ENCODE data around the gene SLC25A6. TPM values are rescaled to one million over a fixed set of nuclear protein-coding genes. Genes with fewer than 3 reads are reported as not detected.
"Not testable (repeated sequence)": the region's sequence is repeated elsewhere in the genome, so short reads cannot be mapped to it uniquely, and the experiment has no call there.

The SLC25A6 gene
- total and polyA plus RNA-seq, 9 donors: 137 to 720 (median 643) TPM

DNA sequence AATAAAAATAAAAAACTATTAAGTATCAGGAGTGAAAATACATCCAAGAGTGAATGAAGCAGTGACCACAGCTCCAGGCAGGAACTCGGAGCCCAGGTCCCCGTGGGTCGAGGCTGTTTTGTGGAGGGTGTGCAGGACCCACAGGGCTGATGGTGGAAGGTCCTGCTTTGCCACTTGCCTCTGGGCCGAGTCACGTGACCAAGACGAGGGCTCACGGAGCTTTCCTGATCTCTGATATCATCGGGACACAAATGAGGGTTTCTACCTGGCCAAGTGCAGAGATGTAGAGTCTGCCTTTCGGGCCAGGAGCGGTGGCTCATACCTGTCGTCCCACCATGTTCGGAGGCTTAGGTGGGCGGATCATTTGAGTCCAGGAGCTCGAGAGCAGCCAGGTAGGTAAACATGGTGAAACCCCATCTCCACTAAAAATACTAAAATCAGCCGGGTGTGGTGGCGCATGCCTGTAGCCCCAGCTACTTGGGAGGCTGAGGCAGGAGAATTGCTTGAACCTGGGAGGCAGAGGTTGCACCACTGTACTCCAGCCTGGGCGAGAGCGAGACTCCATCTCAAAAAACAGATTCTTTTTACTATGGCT is 7.2 kb downstream of the SLC25A6 start:
- DNase-seq: peak; percentile 14
- Histone ChIP-seq H3K27ac (ENCODE audit: low read length) (no peak overlapping the region), H3K9me3 (replicated peaks; ENCODE audit: control insufficient read depth, low read depth, low read length) (peaks cover 8% of the 10 kb centered on the region), H3K27me3 (ENCODE audit: control insufficient read depth, insufficient read depth, low read length) (no peaks in the 10 kb centered on the region), H3K4me3 (ENCODE audit: low read length) (no peak overlapping the region), H3K4me1 (ENCODE audit: control insufficient read depth, insufficient read depth, low read length) (no peaks in the 10 kb centered on the region), H3K36me3 (ENCODE audit: control insufficient read depth, insufficient read depth, low read length) (peaks cover 58% of the 10 kb centered on the region)
- 95% methylated on average over 10 of the region's 18 CpGs for WGBS (ENCODE audit: insufficient coverage)

DNA sequence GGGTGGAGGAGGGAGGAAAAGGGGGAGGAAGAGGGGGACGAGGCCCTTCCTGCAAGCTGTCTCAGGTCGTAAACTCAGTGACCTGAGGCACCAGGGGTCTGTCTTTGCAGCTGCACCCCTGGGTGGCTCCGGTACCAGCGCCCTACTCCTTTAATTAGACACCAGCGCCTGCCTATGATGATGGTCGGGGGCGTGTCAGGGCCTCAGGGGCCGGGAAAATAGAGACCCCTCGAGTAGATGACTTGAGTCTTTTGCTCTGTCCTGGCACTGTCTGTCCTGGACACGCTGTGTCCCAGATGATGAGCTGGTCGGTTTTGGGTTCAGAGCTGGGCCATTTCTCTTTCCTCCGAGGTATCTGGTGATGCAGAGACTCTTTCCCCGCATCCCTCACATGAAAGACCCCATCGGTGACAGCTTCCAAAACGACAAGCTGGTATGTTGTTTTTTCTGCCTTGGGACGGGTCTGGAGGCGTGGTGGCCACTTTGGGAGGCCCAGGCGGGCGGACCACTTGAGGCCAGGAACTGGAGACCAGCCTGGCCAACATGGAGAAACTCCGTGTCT is 11.2 kb downstream of the SLC25A6 start:
- Histone ChIP-seq H3K27ac (ENCODE audit: low read length) (no peak overlapping the region), H3K4me3 (ENCODE audit: low read length) (no peak overlapping the region), H3K27me3 (ENCODE audit: control insufficient read depth, insufficient read depth, low read length) (no peaks in the 10 kb centered on the region), H3K9me3 (replicated peaks; ENCODE audit: control insufficient read depth, low read depth, low read length) (peaks cover 4% of the 10 kb centered on the region), H3K4me1 (ENCODE audit: control insufficient read depth, insufficient read depth, low read length) (no peaks in the 10 kb centered on the region), H3K36me3 (ENCODE audit: control insufficient read depth, insufficient read depth, low read length) (peaks cover 23% of the 10 kb centered on the region)
- WGBS (ENCODE audit: insufficient coverage): 54% methylated on average over 18 of the region's 20 CpGs
- no peak for DNase-seq

DNA sequence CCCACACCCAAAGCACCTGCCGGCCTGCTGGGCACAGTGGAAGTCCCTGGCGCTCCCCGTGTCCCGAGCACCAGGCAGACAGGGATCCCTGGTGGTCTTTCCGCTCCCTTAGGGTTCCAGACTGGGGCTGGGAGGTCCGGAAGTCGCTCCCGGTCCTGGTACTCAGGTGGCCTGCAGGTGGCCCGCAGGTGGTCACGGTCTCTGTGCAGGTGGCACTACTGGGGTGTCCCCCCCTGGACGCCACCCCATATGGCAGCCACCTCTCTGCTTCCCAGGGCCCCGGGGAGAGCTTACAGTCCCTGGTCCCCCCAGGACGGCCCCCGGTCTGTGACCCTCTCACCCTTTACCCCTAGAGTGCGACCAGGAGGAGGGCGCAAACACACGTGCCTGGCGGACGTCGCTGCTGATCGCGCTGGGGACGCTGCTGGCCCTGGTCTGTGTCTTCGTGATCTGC is 13.6 kb downstream of the SLC25A6 start:
- 84% methylated on average over 21 of the region's 24 CpGs for WGBS (ENCODE audit: insufficient coverage)
- no peaks in the 10 kb centered on the region for H3K27me3 ChIP-seq (ENCODE audit: control insufficient read depth, insufficient read depth, low read length)

DNA sequence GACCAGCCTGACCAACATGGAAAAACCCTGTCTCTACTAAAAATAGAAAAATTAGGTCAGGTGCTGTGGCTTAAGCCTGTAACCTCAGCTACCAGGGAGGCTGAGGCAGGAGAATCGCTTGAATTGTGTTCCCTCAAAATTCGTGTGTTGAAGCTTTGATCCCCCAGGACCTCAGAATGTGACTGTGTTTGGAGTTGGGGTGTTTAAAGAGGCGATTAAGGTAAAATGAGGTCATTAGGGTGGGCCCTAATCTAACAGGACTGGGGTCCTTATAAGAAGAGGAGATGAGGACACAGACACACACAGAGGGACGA is 23.6 kb downstream of the SLC25A6 start:
- Histone ChIP-seq H3K27ac (ENCODE audit: low read length) (no peak overlapping the region), H3K4me3 (ENCODE audit: low read length) (no peak overlapping the region), H3K9me3 (replicated peaks; ENCODE audit: control insufficient read depth, low read depth, low read length) (no peaks in the 10 kb centered on the region), H3K4me1 (ENCODE audit: control insufficient read depth, insufficient read depth, low read length) (no peaks in the 10 kb centered on the region), H3K27me3 (ENCODE audit: control insufficient read depth, insufficient read depth, low read length) (no peaks in the 10 kb centered on the region), H3K36me3 (ENCODE audit: control insufficient read depth, insufficient read depth, low read length) (peaks cover 7% of the 10 kb centered on the region)
- 65% methylated on average over 2 of the region's 4 CpGs for WGBS (ENCODE audit: insufficient coverage)
- no peak for DNase-seq

More for the DNA sequence above, 13.6 kb downstream of the SLC25A6 start:
- no peak for DNase-seq
- Histone ChIP-seq H3K4me3 (ENCODE audit: low read length) (no peak overlapping the region), H3K27ac (ENCODE audit: low read length) (no peak overlapping the region), H3K36me3 (ENCODE audit: control insufficient read depth, insufficient read depth, low read length) (peaks cover 5% of the 10 kb centered on the region), H3K9me3 (replicated peaks; ENCODE audit: control insufficient read depth, low read depth, low read length) (no peaks in the 10 kb centered on the region), H3K4me1 (ENCODE audit: control insufficient read depth, insufficient read depth, low read length) (no peaks in the 10 kb centered on the region)

DNA sequence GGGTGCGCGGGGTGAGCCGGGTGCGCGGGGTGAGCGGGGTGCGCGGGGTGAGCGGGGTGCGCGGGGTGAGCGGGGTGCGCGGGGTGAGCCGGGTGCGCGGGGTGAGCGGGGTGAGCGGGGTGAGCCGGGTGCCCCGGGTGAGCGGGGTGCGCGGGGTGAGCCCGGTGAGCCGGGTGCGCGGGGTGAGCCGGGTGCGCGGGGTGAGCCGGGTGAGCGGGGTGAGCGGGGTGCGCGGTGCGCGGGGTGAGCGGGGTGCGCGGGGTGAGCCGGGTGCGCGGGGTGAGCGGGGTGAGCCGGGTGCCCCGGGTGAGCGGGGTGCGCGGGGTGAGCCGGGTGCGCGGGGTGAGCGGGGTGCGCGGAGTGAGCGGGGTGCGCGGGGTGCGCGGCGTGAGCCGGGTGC is 25.6 kb downstream of the SLC25A6 start:
- H3K9me3 ChIP-seq (replicated peaks; ENCODE audit: control insufficient read depth, low read depth, low read length); H3K4me3 ChIP-seq (ENCODE audit: low read length); H3K27ac ChIP-seq (ENCODE audit: low read length); H3K27me3 ChIP-seq (ENCODE audit: control insufficient read depth, insufficient read depth, low read length); DNase-seq; H3K36me3 ChIP-seq (ENCODE audit: control insufficient read depth, insufficient read depth, low read length); H3K4me1 ChIP-seq (ENCODE audit: control insufficient read depth, insufficient read depth, low read length): not testable (repeated sequence)
- WGBS (ENCODE audit: insufficient coverage): 90% methylated on average over 4 of the region's 63 CpGs

DNA sequence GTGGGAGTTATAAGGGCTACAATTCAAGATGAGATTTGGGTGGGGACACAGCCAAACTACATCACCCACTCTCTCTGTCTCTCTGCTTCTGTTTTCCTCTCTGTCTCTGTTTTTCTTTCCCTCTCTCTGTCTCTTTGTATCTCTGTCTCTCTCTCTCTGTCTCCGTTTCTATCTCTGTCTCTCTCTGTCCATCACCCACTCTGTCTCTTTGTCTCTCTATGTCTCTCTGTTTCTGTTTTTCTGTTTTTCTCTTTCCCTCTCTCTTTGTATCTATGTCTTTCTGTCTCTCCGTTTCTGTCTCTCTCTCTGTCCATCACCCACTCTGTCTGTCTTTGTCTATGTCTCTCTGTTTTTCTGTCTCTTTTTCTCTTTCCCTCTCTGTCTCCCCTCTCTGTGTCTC is 30.0 kb downstream of the SLC25A6 start:
- no peak for DNase-seq
- Histone ChIP-seq H3K36me3 (ENCODE audit: control insufficient read depth, insufficient read depth, low read length) (peaks cover 21% of the 10 kb centered on the region), H3K27ac (ENCODE audit: low read length) (no peak overlapping the region), H3K27me3 (ENCODE audit: control insufficient read depth, insufficient read depth, low read length) (no peaks in the 10 kb centered on the region), H3K4me3 (ENCODE audit: low read length) (no peak overlapping the region), H3K9me3 (replicated peaks; ENCODE audit: control insufficient read depth, low read depth, low read length) (peaks cover 7% of the 10 kb centered on the region), H3K4me1 (ENCODE audit: control insufficient read depth, insufficient read depth, low read length) (no peaks in the 10 kb centered on the region)
- 87% methylated on average over 2 of the region's 2 CpGs for WGBS (ENCODE audit: insufficient coverage)

DNA sequence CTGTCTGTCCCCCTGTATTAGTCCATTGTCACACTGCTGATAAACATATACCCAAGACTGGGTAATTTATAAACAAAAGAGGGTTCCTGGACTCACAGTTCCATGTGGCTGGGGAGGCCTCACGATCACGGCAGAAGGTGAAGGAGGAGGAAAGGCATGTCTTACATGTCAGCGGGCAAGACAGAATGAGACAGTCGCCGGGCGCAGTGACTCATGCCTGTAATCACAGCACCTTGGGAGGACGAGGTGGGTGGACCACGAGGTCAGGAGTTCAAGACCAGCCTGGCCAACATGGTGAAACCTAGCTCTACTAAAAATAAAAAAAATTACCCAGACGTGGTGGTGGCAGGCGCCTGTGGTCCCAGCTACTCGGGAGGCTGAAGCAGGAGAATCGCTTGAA is 30.6 kb downstream of the SLC25A6 start:
- Histone ChIP-seq H3K27me3 (ENCODE audit: control insufficient read depth, insufficient read depth, low read length) (no peaks in the 10 kb centered on the region), H3K9me3 (replicated peaks; ENCODE audit: control insufficient read depth, low read depth, low read length) (peaks cover 7% of the 10 kb centered on the region), H3K27ac (ENCODE audit: low read length) (no peak overlapping the region), H3K4me3 (ENCODE audit: low read length) (no peak overlapping the region), H3K36me3 (ENCODE audit: control insufficient read depth, insufficient read depth, low read length) (peaks cover 21% of the 10 kb centered on the region), H3K4me1 (ENCODE audit: control insufficient read depth, insufficient read depth, low read length) (no peaks in the 10 kb centered on the region)
- 70% methylated on average over 2 of the region's 12 CpGs for WGBS (ENCODE audit: insufficient coverage)
- DNase-seq: no peak

DNA sequence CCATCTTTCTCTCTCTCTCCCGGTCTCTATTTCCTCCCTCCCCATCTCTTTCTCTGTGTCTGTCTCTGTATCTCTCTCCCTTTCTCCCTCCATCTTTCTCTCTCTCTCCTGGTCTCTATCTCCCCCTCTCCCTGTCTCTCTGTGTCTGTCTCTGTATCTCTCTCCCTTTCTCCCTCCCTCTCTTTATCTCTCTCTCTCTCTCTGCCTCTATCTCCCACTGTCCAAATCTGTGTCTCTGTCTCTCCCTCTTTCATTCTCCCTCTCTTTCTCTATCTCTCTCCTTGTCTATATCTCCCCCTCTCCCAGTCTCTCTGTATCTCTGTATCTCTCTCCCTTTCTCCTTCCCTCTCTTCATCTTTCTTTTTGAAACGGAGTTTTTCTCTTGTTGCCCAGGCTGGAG is 31.7 kb downstream of the SLC25A6 start:
- DNase-seq: no peak
- Histone ChIP-seq H3K9me3 (replicated peaks; ENCODE audit: control insufficient read depth, low read depth, low read length) (peaks cover 7% of the 10 kb centered on the region), H3K4me3 (ENCODE audit: low read length) (no peak overlapping the region), H3K27ac (ENCODE audit: low read length) (no peak overlapping the region), H3K4me1 (ENCODE audit: control insufficient read depth, insufficient read depth, low read length) (no peaks in the 10 kb centered on the region), H3K27me3 (ENCODE audit: control insufficient read depth, insufficient read depth, low read length) (no peaks in the 10 kb centered on the region), H3K36me3 (ENCODE audit: control insufficient read depth, insufficient read depth, low read length) (peaks cover 21% of the 10 kb centered on the region)
- 68% methylated on average over 2 of the region's 2 CpGs for WGBS (ENCODE audit: insufficient coverage)

DNA sequence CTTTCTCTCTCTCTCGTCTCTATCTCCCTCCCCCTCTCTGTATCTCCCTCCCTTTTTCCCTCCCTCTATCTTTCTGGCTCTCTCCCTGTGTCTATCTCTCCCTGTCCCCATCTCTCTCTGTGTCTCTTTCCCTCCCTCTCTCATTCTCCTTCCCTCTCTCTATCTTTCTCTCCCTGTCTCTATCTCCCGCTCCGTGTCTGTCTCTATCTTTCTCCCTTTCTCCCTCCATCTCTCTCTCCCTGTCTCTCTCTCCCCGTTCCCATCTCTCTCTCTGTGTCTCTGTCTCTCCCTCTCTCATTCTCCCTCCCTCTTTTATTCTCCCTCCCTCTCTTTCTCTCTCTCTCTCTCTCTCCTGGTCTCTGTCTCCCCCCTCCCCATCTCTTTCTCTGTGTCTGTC is 32.4 kb downstream of the SLC25A6 start:
- no peak overlapping the region for H3K27ac ChIP-seq (ENCODE audit: low read length)
- H3K36me3 ChIP-seq (ENCODE audit: control insufficient read depth, insufficient read depth, low read length): peaks cover 20% of the 10 kb centered on the region

DNA sequence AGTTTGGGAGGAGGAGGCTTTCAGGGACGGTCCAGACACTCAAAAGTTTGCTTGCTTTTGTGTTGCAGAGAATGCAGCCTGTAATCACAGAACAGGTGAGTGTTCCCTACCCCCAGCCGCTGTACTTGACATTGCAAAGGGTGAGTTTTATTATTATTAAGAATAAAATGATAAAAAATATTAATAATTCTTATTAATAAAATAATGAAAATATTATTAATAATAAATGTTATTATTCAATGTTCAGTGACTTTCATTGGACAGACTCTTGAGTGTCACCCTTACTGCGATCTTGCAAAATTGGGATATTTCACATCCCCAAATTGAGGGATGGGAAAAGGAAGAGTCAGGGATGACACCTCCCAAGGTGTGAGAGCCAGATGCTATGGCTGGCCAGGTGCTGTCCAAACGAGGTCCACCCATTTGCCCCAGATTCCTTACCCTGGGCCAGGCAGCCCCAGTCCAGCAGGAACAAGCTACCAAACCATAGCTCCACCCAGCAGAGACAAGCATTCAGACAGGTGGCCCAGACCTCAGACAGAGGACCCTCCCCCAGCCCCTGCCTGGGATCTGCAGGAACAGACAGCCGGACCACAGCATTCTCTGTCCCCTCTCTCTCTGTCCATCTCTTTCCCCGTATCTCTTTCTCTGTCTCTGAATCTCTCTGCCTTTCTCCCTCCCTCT is 33.0 kb downstream of the SLC25A6 start:
- H3K36me3 ChIP-seq (ENCODE audit: control insufficient read depth, insufficient read depth, low read length): peaks cover 18% of the 10 kb centered on the region
- no peaks in the 10 kb centered on the region for H3K27me3 ChIP-seq (ENCODE audit: control insufficient read depth, insufficient read depth, low read length)
- WGBS (ENCODE audit: insufficient coverage): 41% methylated on average over 3 of the region's 6 CpGs
- no peak overlapping the region for H3K27ac ChIP-seq (ENCODE audit: low read length)
- peaks cover 7% of the 10 kb centered on the region for H3K9me3 ChIP-seq (replicated peaks; ENCODE audit: control insufficient read depth, low read depth, low read length)
- no peak overlapping the region for H3K4me3 ChIP-seq (ENCODE audit: low read length)
- no peaks in the 10 kb centered on the region for H3K4me1 ChIP-seq (ENCODE audit: control insufficient read depth, insufficient read depth, low read length)
- DNase-seq: no peak

More for the DNA sequence above, 32.4 kb downstream of the SLC25A6 start:
- no peaks in the 10 kb centered on the region for H3K4me1 ChIP-seq (ENCODE audit: control insufficient read depth, insufficient read depth, low read length)
- no peak for DNase-seq
- WGBS (ENCODE audit: insufficient coverage): 61% methylated on average over 4 of the region's 4 CpGs
- H3K9me3 ChIP-seq (replicated peaks; ENCODE audit: control insufficient read depth, low read depth, low read length): peaks cover 7% of the 10 kb centered on the region
- H3K27me3 ChIP-seq (ENCODE audit: control insufficient read depth, insufficient read depth, low read length): no peaks in the 10 kb centered on the region
- no peak overlapping the region for H3K4me3 ChIP-seq (ENCODE audit: low read length)

Data from muscle of leg (tissue), 11 donors.